Small intestine (tissue), 7 donors: ENCODE results near the gene ZNF324B. TPM values are rescaled to one million over a fixed set of nuclear protein-coding genes. Genes with fewer than 3 reads are reported as not detected.
"Not testable (repeated sequence)": the region's sequence is repeated elsewhere in the genome, so short reads cannot be mapped to it uniquely, and the experiment has no call there.

Experiments
- DNase-seq, 2 donors: peaks; one replicate each; pipeline versions ENCODE4 v3.0.0 to v3.0.0-alpha.2; 2013
- FAIRE-seq: peaks from 2 replicates; lab custom pipeline; 2012; peaks lifted over from hg19 to GRCh38; lab: Jason Lieb, UNC
- H3K27ac ChIP-seq, 3 donors: one replicate each; pipeline ENCODE4 v1.5.1; 2013; ENCODE audit warnings: low read length in 2 of 3, mild to moderate bottlenecking in 2 of 3, control low read depth in 1 of 3, inconsistent platforms in 1 of 3, low read depth in 1 of 3, moderate library complexity in 1 of 3
- H3K27me3 ChIP-seq, 3 donors: one replicate each; pipeline ENCODE4 v1.6.1; 2013; ENCODE audit warnings: low read length in 3 of 3, inconsistent platforms in 1 of 3; ENCODE audit not compliant: control insufficient read depth in 3 of 3, insufficient read depth in 3 of 3
- H3K36me3 ChIP-seq, 3 donors: one replicate each; pipeline ENCODE4 v1.6.1; 2013; ENCODE audit warnings: low read length in 3 of 3, inconsistent platforms in 1 of 3, low read depth in 1 of 3, mild to moderate bottlenecking in 1 of 3, moderate library complexity in 1 of 3; ENCODE audit not compliant: control insufficient read depth in 3 of 3, insufficient read depth in 2 of 3
- H3K4me1 ChIP-seq, 3 donors: one replicate each; pipeline ENCODE4 v1.6.1; 2013; ENCODE audit warnings: low read length in 2 of 3, inconsistent platforms in 1 of 3, low read depth in 1 of 3, mild to moderate bottlenecking in 1 of 3, moderate library complexity in 1 of 3; ENCODE audit not compliant: control insufficient read depth in 3 of 3, insufficient read depth in 2 of 3
- H3K4me3 ChIP-seq, 3 donors: one replicate each; pipeline ENCODE4 v1.5.1; 2013; ENCODE audit warnings: low read length in 3 of 3, control low read depth in 1 of 3, inconsistent platforms in 1 of 3, low read depth in 1 of 3, mild to moderate bottlenecking in 1 of 3, moderate library complexity in 1 of 3
- H3K9me3 ChIP-seq, 2 donors: one replicate each; pipeline ENCODE4 v1.6.1; 2013; ENCODE audit warnings: low read depth in 1 of 2, low read length in 1 of 2; ENCODE audit not compliant: control insufficient read depth in 2 of 2, insufficient read depth in 1 of 2
- WGBS, 3 donors: extraction: QIAGEN DNeasy Blood & Tissue Kit; methylation state at CpG; one replicate each; pipeline ENCODE4 v1.1.7; 2013; 5-methylcytosine and 5-hydroxymethylcytosine counted together
- polyA plus RNA-seq, 4 donors: library from polyadenylated mRNA; stranded (reverse) in 3 of 4; unstranded in 1 of 4; fragments of 200-250 nt in 3 of 4; fragments of 120-200 nt in 1 of 4; gene quantifications; one replicate each; pipeline versions ENCODE4 v1.2.1 to v1.2.3, GENCODE V29; 2013
- donor health status: healthy with polysubstance abuse.
- donor health status: control.
- donor health status: control.
- donor health status: Bipolar disorder and iron deficiency.
- donor health status: healthy.

Gene ZNF324B
- polyA plus RNA-seq, 4 donors: 1.1 to 4.9 (median 2.1) TPM

DNA sequence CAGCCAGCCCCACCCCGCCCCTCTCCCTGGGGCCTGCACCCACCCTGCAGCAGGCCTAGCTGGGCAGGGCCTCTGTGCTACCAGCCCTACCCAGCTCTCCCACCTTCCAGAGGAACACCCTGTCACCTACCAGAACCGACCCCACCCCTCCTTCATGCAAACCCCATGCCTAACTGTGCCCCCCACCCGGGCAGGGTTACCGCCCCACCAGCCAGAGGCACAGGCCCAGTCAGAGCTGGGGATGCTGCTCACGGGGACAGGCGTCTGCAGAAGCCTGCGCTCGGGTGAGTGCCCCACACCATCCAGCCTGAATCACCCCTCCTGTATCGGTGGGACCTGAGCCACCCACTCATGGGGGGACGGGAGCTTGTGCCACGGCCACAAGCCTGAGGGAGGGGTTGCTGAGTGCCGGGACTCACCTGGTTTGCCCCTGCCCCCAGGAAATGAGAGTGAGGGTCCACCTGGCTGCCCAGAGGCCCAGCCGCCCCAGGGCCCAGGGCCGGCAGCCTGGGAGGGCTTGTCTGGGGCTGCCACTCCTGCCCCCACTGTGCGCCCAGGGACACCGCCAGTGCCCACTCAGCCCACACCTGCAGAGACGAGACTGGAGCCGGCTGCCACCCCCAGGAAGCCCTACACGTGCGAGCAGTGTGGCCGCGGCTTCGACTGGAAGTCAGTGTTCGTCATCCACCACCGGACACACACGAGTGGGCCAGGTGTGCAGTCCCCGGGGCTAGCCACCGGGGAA lies 28.5 kb downstream of the ZNF324B start:
- H3K4me1 ChIP-seq: peaks cover 4 to 8% (median 5%) of the 10 kb centered on the region in 3 donors
- FAIRE-seq (no peak), DNase-seq (no peak)
- H3K4me3 ChIP-seq: no peak overlapping the region
- H3K27me3 ChIP-seq: no peaks in the 10 kb centered on the region
- H3K9me3 ChIP-seq: no peaks in the 10 kb centered on the region
- peaks cover 0 to 52% (median 0%) of the 10 kb centered on the region in 3 donors for H3K36me3 ChIP-seq
- H3K27ac ChIP-seq: no peak overlapping the region
- WGBS, 3 donors: 89 to 94% (median 92%) methylated on average over 24 to 28 of the region's 28 CpGs

- Histone ChIP-seq H3K4me3 (no peak overlapping the region), H3K4me1 (peaks cover 3 to 8% (median 4%) of the 10 kb centered on the region in 3 donors), H3K27me3 (no peaks in the 10 kb centered on the region), H3K27ac (no peak overlapping the region), H3K9me3 (no peaks in the 10 kb centered on the region), H3K36me3 (peaks cover 0 to 52% (median 0%) of the 10 kb centered on the region in 3 donors)
- FAIRE-seq (no peak), DNase-seq (no peak)
- WGBS, 3 donors: 91 to 95% (median 94%) methylated on average over 18 to 20 of the region's 20 CpGs
These were observed 29.0 kb downstream of the ZNF324B start for GRCh38 chr19:58480481-58480830.

GRCh38 chr19:58480831-58481230 lies 29.4 kb downstream of the ZNF324B start:
- peaks cover 0 to 52% (median 0%) of the 10 kb centered on the region in 3 donors for H3K36me3 ChIP-seq
- peaks cover 3 to 8% (median 4%) of the 10 kb centered on the region in 3 donors for H3K4me1 ChIP-seq
- H3K4me3 ChIP-seq: no peak overlapping the region
- no peaks in the 10 kb centered on the region for H3K9me3 ChIP-seq
- no peaks in the 10 kb centered on the region for H3K27me3 ChIP-seq
- WGBS, 3 donors: 70 to 86% (median 84%) methylated on average over 2 of the region's 2 CpGs
- DNase-seq (no peak), FAIRE-seq (no peak)
- no peak overlapping the region for H3K27ac ChIP-seq

DNA sequence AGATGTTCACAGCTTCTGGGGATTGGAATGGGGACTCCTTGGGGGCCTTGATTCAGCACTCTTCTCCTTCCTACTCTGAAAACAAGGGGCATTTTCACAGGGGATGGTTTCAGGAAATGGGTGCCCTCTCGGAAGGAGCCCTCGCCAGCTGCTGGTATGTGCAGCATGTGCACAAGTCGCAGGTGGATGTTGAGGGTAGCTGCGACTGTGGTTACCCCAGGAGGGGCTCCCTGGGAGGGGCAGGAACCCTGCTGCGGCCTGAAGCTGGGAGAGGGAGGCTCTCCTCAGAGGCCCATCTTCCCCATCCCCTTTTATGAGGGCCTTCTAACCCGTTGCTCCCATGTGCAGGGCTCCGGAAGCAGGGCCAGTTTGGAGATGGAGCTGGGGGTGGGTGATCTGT lies 30.9 kb downstream of the ZNF324B start:
- no peak for DNase-seq
- 82 to 89% (median 86%) methylated on average over 7 of the region's 7 CpGs for WGBS, 3 donors
- no peak overlapping the region for H3K27ac ChIP-seq
- H3K9me3 ChIP-seq: no peaks in the 10 kb centered on the region
- H3K27me3 ChIP-seq: no peaks in the 10 kb centered on the region
- no peak overlapping the region for H3K4me3 ChIP-seq
- no peak for FAIRE-seq
- peaks cover 0 to 50% (median 0%) of the 10 kb centered on the region in 3 donors for H3K36me3 ChIP-seq
- H3K4me1 ChIP-seq: no peaks in the 10 kb centered on the region

DNA sequence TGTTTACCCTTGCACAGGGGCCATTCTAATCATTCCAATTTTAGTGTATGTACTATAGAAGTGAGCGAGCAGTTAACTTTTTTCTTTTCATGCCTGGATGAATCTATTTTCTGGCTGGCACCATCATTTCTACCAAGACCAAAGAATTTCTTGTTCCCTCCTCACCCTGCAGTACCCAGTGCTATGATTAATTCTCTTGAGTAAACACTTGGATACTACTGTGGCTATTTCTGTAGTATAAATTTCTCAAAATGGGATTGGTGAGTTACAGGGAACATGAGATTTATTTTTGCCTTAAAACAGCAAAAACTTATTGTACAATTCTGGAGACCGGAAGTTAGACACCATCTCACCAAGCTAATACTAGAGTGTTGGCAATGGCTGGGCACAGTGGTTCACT lies 32.4 kb downstream of the ZNF324B start:
- H3K4me3 ChIP-seq: no peak overlapping the region
- no peaks in the 10 kb centered on the region for H3K9me3 ChIP-seq
- WGBS, 3 donors: 84 to 93% (median 85%) methylated on average over 2 of the region's 2 CpGs
- no peak overlapping the region for H3K27ac ChIP-seq
- DNase-seq (no peak), FAIRE-seq (no peak)
- no peaks in the 10 kb centered on the region for H3K4me1 ChIP-seq
- no peaks in the 10 kb centered on the region for H3K27me3 ChIP-seq
- peaks cover 0 to 36% (median 0%) of the 10 kb centered on the region in 3 donors for H3K36me3 ChIP-seq

- FAIRE-seq, H3K27ac ChIP-seq, H3K4me1 ChIP-seq, H3K27me3 ChIP-seq, H3K4me3 ChIP-seq, DNase-seq, H3K9me3 ChIP-seq: not testable (repeated sequence)
- WGBS, 3 donors: 85 to 94% (median 93%) methylated on average over 5 of the region's 5 CpGs
- H3K36me3 ChIP-seq: peaks cover 0 to 30% (median 0%) of the 10 kb centered on the region in 3 donors
These were observed 32.9 kb downstream of the ZNF324B start for GRCh38 chr19:58484349-58484748.

DNA sequence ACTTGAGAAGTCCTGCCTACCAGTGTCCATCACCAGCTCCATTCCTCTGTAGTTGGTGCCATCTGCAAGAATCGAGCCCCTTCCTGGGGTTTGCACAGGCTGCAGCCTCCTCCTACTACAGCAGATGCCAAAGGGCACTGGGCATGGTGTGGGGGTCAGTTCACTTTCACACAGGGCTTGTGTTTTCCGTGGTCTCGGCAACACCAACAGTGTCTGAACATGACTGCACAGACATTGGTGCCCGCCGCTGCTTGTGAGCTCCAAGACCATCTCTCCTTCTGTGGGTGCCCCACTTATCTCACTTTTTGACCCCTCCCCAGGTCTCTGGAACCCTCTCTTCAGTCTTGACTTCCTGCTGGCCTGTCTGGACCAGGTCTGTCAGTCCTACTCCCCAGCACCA lies 40.0 kb downstream of the ZNF324B start:
- Histone ChIP-seq H3K9me3 (no peaks in the 10 kb centered on the region), H3K4me3 (no peak overlapping the region), H3K27ac (no peak overlapping the region), H3K4me1 (no peaks in the 10 kb centered on the region), H3K36me3 (no peaks in the 10 kb centered on the region), H3K27me3 (no peaks in the 10 kb centered on the region)
- WGBS, 3 donors: 87 to 90% (median 88%) methylated on average over 5 of the region's 5 CpGs
- FAIRE-seq: no peak
- DNase-seq: no peak

GRCh38 chr19:58492265-58492664 lies 40.8 kb downstream of the ZNF324B start:
- no peak overlapping the region for H3K4me3 ChIP-seq
- WGBS, 3 donors: 86 to 90% (median 88%) methylated on average over 14 of the region's 14 CpGs
- H3K9me3 ChIP-seq: no peaks in the 10 kb centered on the region
- H3K27me3 ChIP-seq: no peaks in the 10 kb centered on the region
- H3K4me1 ChIP-seq: no peaks in the 10 kb centered on the region
- H3K36me3 ChIP-seq: no peaks in the 10 kb centered on the region
- DNase-seq: no peak
- H3K27ac ChIP-seq: no peak overlapping the region
- FAIRE-seq: no peak
